ENCODE results near the gene TET2. TPM values are rescaled to one million over a fixed set of nuclear protein-coding genes. Genes with fewer than 3 reads are reported as not detected.
"Not testable (repeated sequence)": the region's sequence is repeated elsewhere in the genome, so short reads cannot be mapped to it uniquely, and the experiment has no call there.

The TET2 gene
- total RNA-seq, 1 donor from 2014 or later: 20.9 TPM

DNA sequence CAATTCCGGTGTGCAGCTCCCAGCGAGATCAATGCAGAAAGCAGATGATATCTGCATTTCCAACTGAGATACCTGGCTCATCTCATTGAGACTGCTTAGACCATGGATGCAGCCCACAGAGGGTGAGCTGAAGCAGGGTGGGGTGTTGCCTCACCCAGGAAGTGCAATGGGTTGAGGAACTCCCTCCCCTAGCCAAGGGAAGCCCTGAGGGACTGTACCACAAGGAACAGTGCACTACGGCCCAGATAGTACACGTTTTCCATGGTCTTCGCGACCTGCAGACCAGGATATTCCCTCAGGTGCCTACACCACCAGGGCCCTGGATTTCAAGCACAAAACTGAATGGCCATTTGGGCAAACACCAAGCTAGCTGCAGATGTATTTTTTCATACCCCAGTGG is 150.0 kb downstream of the TET2 start:
- no peak overlapping the region for H3K9ac ChIP-seq (ENCODE audit: low read depth in 1 of 3, low read length in 3 of 3)
- no peaks in the 10 kb centered on the region for H3K27me3 ChIP-seq (ENCODE audit: control insufficient read depth in 3 of 3, insufficient read depth in 3 of 3, low read length in 3 of 3)
- H3K9me3 ChIP-seq (ENCODE audit: control insufficient read depth in 3 of 3, low read length in 3 of 3): no peaks in the 10 kb centered on the region
- no peaks in the 10 kb centered on the region for H3K36me3 ChIP-seq (ENCODE audit: control insufficient read depth in 3 of 3, insufficient read depth in 3 of 3, low read length in 3 of 3)
- no peaks in the 10 kb centered on the region for H3K4me1 ChIP-seq (ENCODE audit: control insufficient read depth in 3 of 3, insufficient read depth in 3 of 3, low read length in 3 of 3)
- no peak overlapping the region for H3K27ac ChIP-seq (ENCODE audit: low read depth, low read length)
- H3K4me3 ChIP-seq (ENCODE audit: low read length in 3 of 3): no peak overlapping the region

DNA sequence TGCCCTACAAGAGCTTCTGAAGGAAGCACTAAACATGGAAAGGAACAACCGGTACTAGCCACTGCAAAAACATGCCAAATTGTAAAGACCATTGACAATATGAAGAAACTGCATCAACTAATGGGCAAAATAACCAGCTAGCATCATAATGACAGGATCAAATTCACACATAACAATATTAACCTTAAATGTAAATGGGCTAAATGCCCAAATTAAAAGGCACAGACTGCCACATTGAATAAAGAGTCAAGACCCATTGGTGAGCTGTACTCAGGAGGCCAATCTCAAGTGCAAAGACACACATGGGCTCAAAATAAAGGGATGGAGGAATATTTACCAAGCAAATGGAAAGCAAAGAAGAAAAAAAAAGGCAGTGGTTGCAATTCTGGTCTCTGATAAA is 152.4 kb downstream of the TET2 start:
- H3K27me3 ChIP-seq (ENCODE audit: control insufficient read depth in 3 of 3, insufficient read depth in 3 of 3, low read length in 3 of 3); H3K9ac ChIP-seq (ENCODE audit: low read depth in 1 of 3, low read length in 3 of 3); H3K4me3 ChIP-seq (ENCODE audit: low read length in 3 of 3); H3K36me3 ChIP-seq (ENCODE audit: control insufficient read depth in 3 of 3, insufficient read depth in 3 of 3, low read length in 3 of 3); H3K9me3 ChIP-seq (ENCODE audit: control insufficient read depth in 3 of 3, low read length in 3 of 3); H3K27ac ChIP-seq (ENCODE audit: low read depth, low read length); H3K4me1 ChIP-seq (ENCODE audit: control insufficient read depth in 3 of 3, insufficient read depth in 3 of 3, low read length in 3 of 3): not testable (repeated sequence)

DNA sequence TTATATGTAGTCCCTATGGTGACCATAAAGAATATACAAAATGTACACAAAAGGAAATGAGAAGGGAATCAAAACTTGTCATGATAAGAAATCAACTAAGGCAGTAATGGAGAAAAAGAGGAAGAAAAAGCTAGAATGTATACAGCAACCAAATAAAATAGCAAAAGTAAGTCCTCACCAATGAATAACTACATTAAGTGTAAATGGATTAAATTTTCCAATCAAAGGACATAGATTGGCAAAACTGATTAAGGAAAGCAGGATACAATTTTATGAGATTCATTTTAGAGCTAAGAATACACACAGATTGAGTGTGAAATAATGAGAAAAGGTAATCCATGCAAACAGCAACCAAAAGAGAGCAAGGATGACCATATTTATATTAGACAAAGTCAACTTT is 157.4 kb downstream of the TET2 start:
- no peaks in the 10 kb centered on the region for H3K36me3 ChIP-seq (ENCODE audit: control insufficient read depth in 3 of 3, insufficient read depth in 3 of 3, low read length in 3 of 3)
- H3K27ac ChIP-seq (ENCODE audit: low read depth, low read length): no peak overlapping the region
- H3K4me3 ChIP-seq (ENCODE audit: low read length in 3 of 3): no peak overlapping the region
- H3K9me3 ChIP-seq (ENCODE audit: control insufficient read depth in 3 of 3, low read length in 3 of 3): peaks cover 0 to 13% (median 4%) of the 10 kb centered on the region in 3 donors
- no peaks in the 10 kb centered on the region for H3K27me3 ChIP-seq (ENCODE audit: control insufficient read depth in 3 of 3, insufficient read depth in 3 of 3, low read length in 3 of 3)
- no peak overlapping the region for H3K9ac ChIP-seq (ENCODE audit: low read depth in 1 of 3, low read length in 3 of 3)
- H3K4me1 ChIP-seq (ENCODE audit: control insufficient read depth in 3 of 3, insufficient read depth in 3 of 3, low read length in 3 of 3): no peaks in the 10 kb centered on the region

DNA sequence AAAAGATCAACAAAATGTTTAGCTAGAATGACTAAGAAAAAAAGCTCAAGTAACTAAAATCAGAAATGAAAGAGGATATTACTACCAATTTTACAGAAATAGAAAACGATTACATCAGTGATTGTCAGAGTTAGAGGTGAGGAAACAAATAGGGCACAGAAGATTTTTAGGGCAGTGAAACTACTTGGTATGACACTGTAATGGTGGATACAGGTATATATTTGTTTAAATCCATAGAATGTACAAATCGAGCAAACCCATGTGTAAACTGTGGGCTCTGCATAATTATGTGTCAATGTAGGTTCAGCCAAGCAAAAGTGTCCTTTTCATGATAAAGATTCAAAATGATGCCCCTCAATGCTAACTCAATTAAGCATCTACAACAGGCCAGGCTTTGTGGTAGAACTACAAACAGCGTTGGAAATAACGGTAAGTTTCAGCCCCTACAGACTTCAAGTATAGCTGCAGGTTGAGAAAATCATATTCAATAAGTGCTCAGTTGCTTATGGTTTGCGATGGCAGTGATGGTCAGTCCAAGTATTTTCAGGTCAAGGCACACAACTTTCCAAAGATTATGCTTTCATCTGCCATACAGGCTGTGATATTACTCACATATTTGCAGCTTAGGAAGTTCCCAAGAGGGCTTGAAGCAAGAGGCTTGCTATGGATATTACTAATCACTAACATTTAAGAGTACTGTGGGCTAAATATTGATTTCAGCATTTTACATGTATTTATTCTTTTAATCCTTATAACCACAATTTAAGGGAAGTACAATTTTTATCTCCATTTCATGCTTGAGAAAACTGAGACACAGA is 158.6 kb downstream of the TET2 start:
- H3K9me3 ChIP-seq (ENCODE audit: control insufficient read depth in 3 of 3, low read length in 3 of 3): peaks cover 0 to 13% (median 4%) of the 10 kb centered on the region in 3 donors
- H3K27me3 ChIP-seq (ENCODE audit: control insufficient read depth in 3 of 3, insufficient read depth in 3 of 3, low read length in 3 of 3): no peaks in the 10 kb centered on the region
- H3K27ac ChIP-seq (ENCODE audit: low read depth, low read length): no peak overlapping the region
- H3K4me1 ChIP-seq (ENCODE audit: control insufficient read depth in 3 of 3, insufficient read depth in 3 of 3, low read length in 3 of 3): no peaks in the 10 kb centered on the region
- H3K4me3 ChIP-seq (ENCODE audit: low read length in 3 of 3): no peak overlapping the region
- H3K9ac ChIP-seq (ENCODE audit: low read depth in 1 of 3, low read length in 3 of 3): no peak overlapping the region
- H3K36me3 ChIP-seq (ENCODE audit: control insufficient read depth in 3 of 3, insufficient read depth in 3 of 3, low read length in 3 of 3): no peaks in the 10 kb centered on the region

DNA sequence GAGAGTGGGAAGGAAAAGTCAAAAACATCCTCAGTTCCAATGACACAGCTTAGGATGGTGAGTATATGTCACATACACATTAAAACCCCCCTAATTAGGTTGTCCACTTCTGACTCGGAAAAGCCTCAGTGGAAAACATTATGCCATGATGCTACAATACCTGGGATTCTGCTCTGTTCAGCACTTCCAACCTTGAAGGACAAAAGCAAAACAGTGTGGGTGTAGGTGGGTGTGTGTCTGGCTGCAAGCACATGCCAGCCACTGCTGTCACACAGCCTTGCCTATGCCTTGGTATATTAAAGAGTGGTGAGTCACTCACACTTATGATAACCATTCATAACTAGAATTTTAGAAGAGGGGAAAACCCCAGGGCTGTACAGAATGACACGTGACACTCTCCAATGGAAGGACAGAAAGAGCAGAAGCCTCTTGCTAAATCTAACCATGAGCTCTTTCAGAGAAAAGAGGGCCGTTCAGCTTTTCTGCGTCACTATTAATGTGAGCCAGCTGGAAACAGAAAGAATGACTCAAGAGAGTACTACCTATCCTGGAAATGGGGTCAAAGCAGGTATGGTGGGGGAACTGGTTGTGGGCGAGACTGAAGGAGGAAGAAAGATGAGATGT is 159.6 kb downstream of the TET2 start:
- Histone ChIP-seq H3K9me3 (ENCODE audit: control insufficient read depth in 3 of 3, low read length in 3 of 3) (peaks cover 0 to 13% (median 4%) of the 10 kb centered on the region in 3 donors), H3K9ac (ENCODE audit: low read depth in 1 of 3, low read length in 3 of 3) (no peak overlapping the region)

DNA sequence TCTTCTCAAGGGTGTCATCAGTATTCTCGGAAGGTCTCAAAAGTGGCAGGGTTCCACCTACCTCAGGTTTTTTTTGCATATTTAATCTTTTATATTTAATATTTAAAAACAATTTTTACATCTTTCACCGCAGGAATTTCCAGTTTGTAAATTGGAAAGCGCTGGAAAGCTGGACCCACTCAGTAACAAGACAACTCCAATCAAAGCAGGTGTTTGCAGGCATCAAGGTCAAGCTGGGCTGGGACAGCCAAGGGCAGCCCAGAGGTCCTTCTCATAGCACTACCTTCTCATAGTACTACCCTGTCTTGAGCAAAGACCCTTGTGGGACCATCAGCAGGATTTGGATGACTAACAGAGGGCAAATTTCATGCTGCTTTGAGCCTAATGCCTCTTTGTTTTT is 160.1 kb downstream of the TET2 start:
- Histone ChIP-seq H3K4me3 (ENCODE audit: low read length in 3 of 3) (no peak overlapping the region), H3K27ac (ENCODE audit: low read depth, low read length) (no peak overlapping the region), H3K9ac (ENCODE audit: low read depth in 1 of 3, low read length in 3 of 3) (no peak overlapping the region), H3K36me3 (ENCODE audit: control insufficient read depth in 3 of 3, insufficient read depth in 3 of 3, low read length in 3 of 3) (no peaks in the 10 kb centered on the region), H3K27me3 (ENCODE audit: control insufficient read depth in 3 of 3, insufficient read depth in 3 of 3, low read length in 3 of 3) (no peaks in the 10 kb centered on the region), H3K4me1 (ENCODE audit: control insufficient read depth in 3 of 3, insufficient read depth in 3 of 3, low read length in 3 of 3) (no peaks in the 10 kb centered on the region), H3K9me3 (ENCODE audit: control insufficient read depth in 3 of 3, low read length in 3 of 3) (peaks cover 0 to 13% (median 4%) of the 10 kb centered on the region in 3 donors)

More for the DNA sequence above, 159.6 kb downstream of the TET2 start:
- no peak overlapping the region for H3K4me3 ChIP-seq (ENCODE audit: low read length in 3 of 3)
- no peaks in the 10 kb centered on the region for H3K4me1 ChIP-seq (ENCODE audit: control insufficient read depth in 3 of 3, insufficient read depth in 3 of 3, low read length in 3 of 3)
- no peaks in the 10 kb centered on the region for H3K27me3 ChIP-seq (ENCODE audit: control insufficient read depth in 3 of 3, insufficient read depth in 3 of 3, low read length in 3 of 3)
- no peaks in the 10 kb centered on the region for H3K36me3 ChIP-seq (ENCODE audit: control insufficient read depth in 3 of 3, insufficient read depth in 3 of 3, low read length in 3 of 3)
- H3K27ac ChIP-seq (ENCODE audit: low read depth, low read length): no peak overlapping the region

DNA sequence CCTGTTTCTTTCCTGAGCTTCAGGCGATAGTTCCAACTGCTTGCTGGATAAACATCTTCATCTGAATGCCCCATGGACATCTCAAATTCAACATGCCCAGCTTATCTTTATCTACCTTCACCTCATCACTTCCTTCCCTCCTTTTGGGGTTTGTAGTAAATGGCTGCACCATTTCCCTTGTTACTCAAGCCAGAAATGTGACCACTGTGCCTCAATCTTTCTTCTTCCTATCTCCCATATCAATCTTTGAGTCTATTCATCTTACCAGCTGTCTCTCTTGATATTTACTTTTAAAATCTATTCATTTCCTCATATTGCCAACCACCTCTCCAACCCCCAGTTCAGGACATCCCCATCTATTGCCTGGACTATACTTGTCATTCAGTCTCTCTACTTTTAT is 171.8 kb downstream of the TET2 start:
- Histone ChIP-seq H3K27ac (ENCODE audit: low read depth, low read length) (no peak overlapping the region), H3K9me3 (ENCODE audit: control insufficient read depth in 3 of 3, low read length in 3 of 3) (no peaks in the 10 kb centered on the region), H3K9ac (ENCODE audit: low read depth in 1 of 3, low read length in 3 of 3) (no peak overlapping the region), H3K4me1 (ENCODE audit: control insufficient read depth in 3 of 3, insufficient read depth in 3 of 3, low read length in 3 of 3) (no peaks in the 10 kb centered on the region), H3K4me3 (ENCODE audit: low read length in 3 of 3) (no peak overlapping the region), H3K36me3 (ENCODE audit: control insufficient read depth in 3 of 3, insufficient read depth in 3 of 3, low read length in 3 of 3) (no peaks in the 10 kb centered on the region), H3K27me3 (ENCODE audit: control insufficient read depth in 3 of 3, insufficient read depth in 3 of 3, low read length in 3 of 3) (no peaks in the 10 kb centered on the region)

DNA sequence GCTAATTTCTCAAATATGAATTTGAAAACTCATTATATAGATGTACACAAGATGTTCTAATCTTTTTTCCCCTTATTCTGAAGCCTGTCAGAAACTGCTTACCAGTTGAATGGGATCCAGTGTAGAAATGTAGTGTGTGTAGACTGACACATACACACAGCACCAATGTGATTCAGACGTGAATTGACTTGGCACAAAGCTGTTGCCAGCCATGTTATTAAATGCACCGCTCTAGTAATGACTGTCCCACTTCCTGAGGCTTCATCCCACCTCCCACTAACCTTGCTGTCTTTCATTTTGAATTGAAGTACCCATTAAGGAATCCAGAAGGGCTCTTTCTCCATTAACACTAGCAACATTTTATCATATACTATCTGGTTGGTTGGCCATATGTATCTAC is 180.5 kb downstream of the TET2 start:
- Histone ChIP-seq H3K36me3 (ENCODE audit: control insufficient read depth in 3 of 3, insufficient read depth in 3 of 3, low read length in 3 of 3) (no peaks in the 10 kb centered on the region), H3K27me3 (ENCODE audit: control insufficient read depth in 3 of 3, insufficient read depth in 3 of 3, low read length in 3 of 3) (no peaks in the 10 kb centered on the region), H3K9me3 (ENCODE audit: control insufficient read depth in 3 of 3, low read length in 3 of 3) (no peaks in the 10 kb centered on the region), H3K4me3 (ENCODE audit: low read length in 3 of 3) (no peak overlapping the region), H3K4me1 (ENCODE audit: control insufficient read depth in 3 of 3, insufficient read depth in 3 of 3, low read length in 3 of 3) (no peaks in the 10 kb centered on the region), H3K9ac (ENCODE audit: low read depth in 1 of 3, low read length in 3 of 3) (no peak overlapping the region), H3K27ac (ENCODE audit: low read depth, low read length) (no peak overlapping the region)

DNA sequence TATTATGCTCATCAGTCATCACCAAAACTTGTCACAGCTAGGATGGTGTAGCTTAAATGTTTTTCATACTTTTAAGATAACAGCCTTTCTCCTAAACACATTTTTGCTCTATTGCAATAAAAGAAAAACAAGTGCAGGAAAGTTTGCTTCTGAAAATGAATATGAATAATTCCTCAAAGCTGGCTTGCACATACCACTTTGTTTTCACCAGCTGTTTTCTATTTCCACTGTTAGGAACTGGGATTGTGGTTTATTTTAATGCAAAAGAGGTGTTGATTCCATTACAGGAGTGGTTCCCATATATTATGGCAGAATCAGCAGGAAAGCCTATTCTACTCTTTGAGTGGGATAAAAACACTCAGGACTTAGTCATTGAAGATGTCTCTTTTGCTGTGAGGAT is 181.3 kb downstream of the TET2 start:
- no peak overlapping the region for H3K4me3 ChIP-seq (ENCODE audit: low read length in 3 of 3)
- no peaks in the 10 kb centered on the region for H3K4me1 ChIP-seq (ENCODE audit: control insufficient read depth in 3 of 3, insufficient read depth in 3 of 3, low read length in 3 of 3)
- no peak overlapping the region for H3K9ac ChIP-seq (ENCODE audit: low read depth in 1 of 3, low read length in 3 of 3)
- H3K27ac ChIP-seq (ENCODE audit: low read depth, low read length): no peak overlapping the region
- no peaks in the 10 kb centered on the region for H3K36me3 ChIP-seq (ENCODE audit: control insufficient read depth in 3 of 3, insufficient read depth in 3 of 3, low read length in 3 of 3)
- H3K9me3 ChIP-seq (ENCODE audit: control insufficient read depth in 3 of 3, low read length in 3 of 3): no peaks in the 10 kb centered on the region
- H3K27me3 ChIP-seq (ENCODE audit: control insufficient read depth in 3 of 3, insufficient read depth in 3 of 3, low read length in 3 of 3): no peaks in the 10 kb centered on the region

DNA sequence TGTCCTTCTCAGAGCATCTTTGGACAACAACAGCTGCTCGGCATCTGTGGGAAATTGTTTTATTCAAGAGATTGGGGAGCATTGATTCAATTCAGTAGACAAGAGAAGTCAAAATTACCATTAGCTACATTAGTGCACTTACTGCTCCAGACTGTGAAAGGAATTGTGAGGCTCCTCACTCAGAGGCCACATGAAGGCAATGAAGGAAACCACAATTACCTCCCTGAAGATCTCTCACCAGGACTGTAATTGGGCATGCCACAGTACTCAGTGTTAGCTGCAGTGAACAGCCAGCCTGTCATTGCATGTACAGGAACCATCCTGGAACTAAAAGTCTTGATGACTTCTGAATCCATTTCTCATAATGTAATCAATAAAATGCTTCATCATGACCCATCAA is 182.4 kb downstream of the TET2 start:
- no peak overlapping the region for H3K27ac ChIP-seq (ENCODE audit: low read depth, low read length)
- H3K9ac ChIP-seq (ENCODE audit: low read depth in 1 of 3, low read length in 3 of 3): no peak overlapping the region
- H3K36me3 ChIP-seq (ENCODE audit: control insufficient read depth in 3 of 3, insufficient read depth in 3 of 3, low read length in 3 of 3): no peaks in the 10 kb centered on the region
- no peaks in the 10 kb centered on the region for H3K27me3 ChIP-seq (ENCODE audit: control insufficient read depth in 3 of 3, insufficient read depth in 3 of 3, low read length in 3 of 3)
- H3K4me3 ChIP-seq (ENCODE audit: low read length in 3 of 3): no peak overlapping the region
- H3K9me3 ChIP-seq (ENCODE audit: control insufficient read depth in 3 of 3, low read length in 3 of 3): no peaks in the 10 kb centered on the region
- H3K4me1 ChIP-seq (ENCODE audit: control insufficient read depth in 3 of 3, insufficient read depth in 3 of 3, low read length in 3 of 3): no peaks in the 10 kb centered on the region

Measured in skeletal muscle tissue (tissue), 4 donors.